22Rv1 (cell line): Measurements from ENCODE around the gene GAREM1.

Source experiments
- ZFX ChIP-seq: fragments of 450-650 bp; IDR thresholded peaks from 2 replicates; pipeline ENCODE4 v1.6.1; 2017; ENCODE audit warnings: antibody characterized with exemption, borderline replicate concordance
- TF ChIP-seq, protein P1 (sequence below): fragments of 450-650 bp; IDR thresholded peaks from 2 replicates; pipeline ENCODE4 v1.5.1; 2017; ENCODE audit warnings: mild to moderate bottlenecking

DNA sequence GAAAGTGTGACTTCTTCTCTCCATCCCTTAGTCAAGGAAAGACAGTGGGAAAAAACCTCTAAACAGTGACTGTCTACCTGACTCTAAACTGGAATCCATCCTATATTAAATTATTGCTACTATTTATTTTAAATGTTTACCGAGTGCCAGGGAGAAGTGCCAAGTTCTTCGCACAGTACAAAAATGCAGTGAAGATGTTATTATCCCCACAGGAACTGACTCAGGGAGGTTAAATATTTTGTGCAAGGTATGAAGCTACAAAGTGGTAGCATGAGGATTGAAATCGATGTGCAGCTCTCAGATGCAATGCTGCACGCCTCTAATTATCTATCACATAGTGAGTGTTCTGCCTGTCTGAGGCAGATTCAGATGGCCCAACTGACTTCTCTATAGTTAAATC lies 189.8 kb downstream of the GAREM1 start:
- TF ChIP-seq, protein P1, sequence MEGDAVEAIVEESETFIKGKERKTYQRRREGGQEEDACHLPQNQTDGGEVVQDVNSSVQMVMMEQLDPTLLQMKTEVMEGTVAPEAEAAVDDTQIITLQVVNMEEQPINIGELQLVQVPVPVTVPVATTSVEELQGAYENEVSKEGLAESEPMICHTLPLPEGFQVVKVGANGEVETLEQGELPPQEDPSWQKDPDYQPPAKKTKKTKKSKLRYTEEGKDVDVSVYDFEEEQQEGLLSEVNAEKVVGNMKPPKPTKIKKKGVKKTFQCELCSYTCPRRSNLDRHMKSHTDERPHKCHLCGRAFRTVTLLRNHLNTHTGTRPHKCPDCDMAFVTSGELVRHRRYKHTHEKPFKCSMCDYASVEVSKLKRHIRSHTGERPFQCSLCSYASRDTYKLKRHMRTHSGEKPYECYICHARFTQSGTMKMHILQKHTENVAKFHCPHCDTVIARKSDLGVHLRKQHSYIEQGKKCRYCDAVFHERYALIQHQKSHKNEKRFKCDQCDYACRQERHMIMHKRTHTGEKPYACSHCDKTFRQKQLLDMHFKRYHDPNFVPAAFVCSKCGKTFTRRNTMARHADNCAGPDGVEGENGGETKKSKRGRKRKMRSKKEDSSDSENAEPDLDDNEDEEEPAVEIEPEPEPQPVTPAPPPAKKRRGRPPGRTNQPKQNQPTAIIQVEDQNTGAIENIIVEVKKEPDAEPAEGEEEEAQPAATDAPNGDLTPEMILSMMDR: no peak
- no peak for TF ChIP-seq ZFX
